Stimulated activated naive CD8-positive, alpha-beta T cell treated with anti-CD3 and anti-CD28 coated beads, Interleukin-15, Interleukin-2, amounts not matched to agents 100 ng/mL and 50 ng/mL, for 24 hours (primary cell): ENCODE measurements around the gene CYFIP2.
A peak's percentile ranks its signal among the peaks of the same experiment; 100 is the strongest.

Source experiments
- H3K27ac Mint-ChIP-seq: one replicate; pipeline ENCODE4 v1.8.0; 2021; ENCODE audit warnings: mild to moderate bottlenecking, mixed read lengths
- H3K27me3 Mint-ChIP-seq: one replicate; pipeline ENCODE4 v1.8.0; 2021; ENCODE audit warnings: mixed read lengths
- H3K36me3 Mint-ChIP-seq: one replicate; pipeline ENCODE4 v1.8.0; 2021; ENCODE audit warnings: low read depth, mixed read lengths
- H3K4me1 Mint-ChIP-seq: one replicate; pipeline ENCODE4 v1.8.0; 2021; ENCODE audit warnings: low read depth, mixed read lengths
- H3K4me3 Mint-ChIP-seq: one replicate; pipeline ENCODE4 v1.8.0; 2021; ENCODE audit warnings: mild to moderate bottlenecking, mixed read lengths
- H3K9me3 Mint-ChIP-seq: one replicate; pipeline ENCODE4 v1.8.0; 2021; ENCODE audit warnings: mixed read lengths

CYFIP2 gene

DNA sequence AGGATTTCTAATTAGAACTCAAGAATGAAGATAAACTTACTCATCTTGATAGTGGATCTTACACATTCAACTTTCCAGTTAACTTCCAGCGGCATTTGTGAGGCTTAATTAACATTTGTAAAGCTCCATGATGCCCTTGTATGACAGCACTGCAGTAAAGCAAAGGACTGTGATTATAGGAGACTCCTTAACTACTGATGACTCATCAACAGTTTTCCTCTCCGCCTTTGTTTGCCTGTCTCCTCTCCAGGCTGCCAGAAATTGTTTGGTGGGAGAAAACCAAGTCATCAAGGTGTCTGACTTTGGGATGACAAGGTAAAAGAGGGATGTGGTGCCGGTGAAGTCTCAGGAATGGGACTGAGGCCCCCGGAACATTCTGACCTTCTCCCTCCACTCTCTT is 20.4 kb upstream of the CYFIP2 start:
- peaks cover 97% of the 10 kb centered on the region for H3K36me3 Mint-ChIP-seq

DNA sequence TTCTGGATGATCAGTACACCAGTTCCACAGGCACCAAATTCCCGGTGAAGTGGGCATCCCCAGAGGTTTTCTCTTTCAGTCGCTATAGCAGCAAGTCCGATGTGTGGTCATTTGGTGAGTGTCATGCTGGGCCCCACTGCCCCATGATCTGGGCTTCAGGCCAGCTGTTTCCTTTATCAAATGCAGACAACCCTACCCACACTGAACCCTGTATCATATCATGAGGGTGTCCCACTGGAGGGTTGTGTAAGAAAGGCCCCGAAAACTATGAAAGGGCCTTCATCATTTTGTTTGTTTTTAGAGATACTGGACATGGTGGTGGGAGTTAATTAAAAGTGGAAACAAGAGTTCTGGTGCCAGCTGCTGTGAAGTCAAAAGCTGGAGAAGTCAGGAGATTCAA is 20.0 kb upstream of the CYFIP2 start:
- H3K36me3 Mint-ChIP-seq: peaks cover 97% of the 10 kb centered on the region
- H3K27me3 Mint-ChIP-seq: no peaks in the 10 kb centered on the region
- H3K4me3 Mint-ChIP-seq: peak overlapping the region; percentile 10
- no peaks in the 10 kb centered on the region for H3K9me3 Mint-ChIP-seq
- peaks cover 91% of the 10 kb centered on the region for H3K4me1 Mint-ChIP-seq
- peak overlapping the region; percentile 90 for H3K27ac Mint-ChIP-seq

More for the DNA sequence above, 20.4 kb upstream of the CYFIP2 start:
- peaks cover 89% of the 10 kb centered on the region for H3K4me1 Mint-ChIP-seq
- no peaks in the 10 kb centered on the region for H3K27me3 Mint-ChIP-seq
- no peak overlapping the region for H3K4me3 Mint-ChIP-seq
- H3K27ac Mint-ChIP-seq: peak overlapping the region; percentile 90
- no peaks in the 10 kb centered on the region for H3K9me3 Mint-ChIP-seq

DNA sequence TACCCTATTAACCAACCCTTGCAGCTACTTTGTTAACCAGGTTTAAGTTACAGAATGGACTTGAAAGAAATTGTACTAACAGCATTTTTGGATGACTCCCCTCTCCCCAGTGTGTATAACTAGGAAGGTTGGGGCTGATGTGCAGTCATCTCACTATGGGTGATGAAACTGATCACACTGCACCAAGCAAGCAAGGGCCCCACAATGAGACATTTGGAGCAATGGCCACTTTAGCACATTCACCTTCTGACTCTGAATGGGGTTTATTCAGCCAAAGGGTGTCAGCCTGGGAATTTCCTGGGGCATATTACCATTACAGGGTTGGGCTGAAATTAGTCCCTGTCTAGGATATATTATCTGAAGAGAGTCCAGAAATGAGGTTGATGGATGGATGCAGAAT is 18.7 kb upstream of the CYFIP2 start:
- H3K36me3 Mint-ChIP-seq: peaks cover 94% of the 10 kb centered on the region
- H3K9me3 Mint-ChIP-seq: no peaks in the 10 kb centered on the region
- H3K4me1 Mint-ChIP-seq: peaks cover 100% of the 10 kb centered on the region
- H3K27me3 Mint-ChIP-seq: no peaks in the 10 kb centered on the region
- peak overlapping the region; percentile 90 for H3K27ac Mint-ChIP-seq
- peak overlapping the region; percentile 52 for H3K4me3 Mint-ChIP-seq

DNA sequence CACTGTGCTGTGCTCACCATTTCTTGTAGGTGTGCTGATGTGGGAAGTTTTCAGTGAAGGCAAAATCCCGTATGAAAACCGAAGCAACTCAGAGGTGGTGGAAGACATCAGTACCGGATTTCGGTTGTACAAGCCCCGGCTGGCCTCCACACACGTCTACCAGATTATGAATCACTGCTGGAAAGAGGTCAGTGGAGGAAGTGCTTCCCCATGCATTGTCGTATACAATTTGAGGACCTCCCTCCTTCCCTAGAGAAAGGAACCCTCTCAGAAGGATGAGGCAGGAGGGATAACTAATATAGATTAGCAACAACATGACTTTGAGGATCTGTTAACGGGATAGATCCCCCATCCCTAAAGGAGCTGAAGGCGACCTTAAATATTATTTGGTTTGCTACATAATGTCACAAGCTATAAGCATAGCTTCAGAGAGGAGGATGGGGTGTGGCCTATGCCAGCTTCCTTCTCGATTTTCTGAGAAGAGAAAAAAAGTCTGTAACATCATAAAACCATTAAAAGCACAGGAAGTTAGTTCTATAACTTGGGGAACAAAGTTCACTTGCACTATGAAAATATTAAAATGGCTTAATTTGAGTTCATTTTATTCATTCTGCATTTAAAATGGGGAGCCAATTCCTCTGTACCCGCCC is 17.0 kb upstream of the CYFIP2 start:
- Mint-ChIP-seq H3K4me3 (peak overlapping the region; percentile 43), H3K27me3 (no peaks in the 10 kb centered on the region), H3K36me3 (peaks cover 94% of the 10 kb centered on the region), H3K4me1 (peaks cover 100% of the 10 kb centered on the region), H3K27ac (peak overlapping the region; percentile 90), H3K9me3 (no peaks in the 10 kb centered on the region)

DNA sequence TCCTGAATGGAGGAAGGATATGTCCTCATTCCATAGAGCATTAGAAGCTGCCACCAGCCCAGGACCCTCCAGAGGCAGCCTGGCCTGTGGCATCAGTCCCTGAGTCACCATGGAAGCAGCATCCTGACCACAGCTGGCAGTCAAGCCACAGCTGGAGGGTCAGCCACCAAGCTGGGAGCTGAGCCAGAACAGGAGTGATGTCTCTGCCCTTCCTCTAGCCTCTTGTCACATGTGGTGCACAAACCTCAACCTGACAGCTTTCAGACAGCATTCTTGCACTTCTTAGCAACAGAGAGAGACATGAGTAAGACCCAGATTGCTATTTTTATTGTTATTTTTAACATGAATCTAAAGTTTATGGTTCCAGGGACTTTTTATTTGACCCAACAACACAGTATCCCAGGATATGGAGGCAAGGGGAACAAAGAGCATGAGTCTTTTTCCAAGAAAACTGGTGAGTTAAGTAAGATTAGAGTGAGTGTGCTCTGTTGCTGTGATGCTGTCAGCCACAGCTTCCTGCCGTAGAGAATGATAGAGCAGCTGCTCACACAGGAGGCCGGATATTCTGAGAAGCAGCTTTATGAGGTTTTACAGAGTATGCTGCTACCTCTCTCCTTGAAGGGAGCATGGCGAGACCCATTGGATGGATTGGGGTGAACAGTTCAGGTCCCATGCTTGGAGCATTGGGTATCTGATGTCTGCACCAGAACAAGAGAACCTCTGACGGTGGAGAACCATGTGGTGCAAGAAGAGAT is 13.0 kb upstream of the CYFIP2 start:
- peaks cover 88% of the 10 kb centered on the region for H3K36me3 Mint-ChIP-seq
- H3K4me1 Mint-ChIP-seq: peaks cover 100% of the 10 kb centered on the region

DNA sequence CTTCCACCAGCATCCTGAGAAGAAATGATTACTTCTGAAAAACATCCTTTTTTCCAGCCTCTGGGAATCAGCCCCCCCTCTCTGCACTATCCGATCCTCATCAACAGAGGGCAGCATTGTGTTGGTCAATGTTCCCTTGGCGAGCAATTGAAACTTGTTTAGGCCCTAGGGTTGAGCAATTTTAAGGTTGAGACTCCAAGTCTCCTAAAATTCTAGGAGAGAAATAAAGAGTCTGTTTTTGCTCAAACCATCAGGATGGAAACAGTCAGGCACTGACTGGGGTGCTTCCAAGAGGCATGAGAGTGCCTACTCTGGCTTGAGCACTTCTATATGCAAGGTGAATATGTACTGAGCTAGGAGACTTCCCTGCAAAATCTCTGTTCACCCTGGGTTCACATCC is 12.4 kb upstream of the CYFIP2 start:
- Mint-ChIP-seq H3K4me3 (peak overlapping the region; percentile 53), H3K36me3 (peaks cover 81% of the 10 kb centered on the region), H3K27me3 (no peaks in the 10 kb centered on the region), H3K4me1 (peaks cover 98% of the 10 kb centered on the region), H3K9me3 (no peaks in the 10 kb centered on the region), H3K27ac (peak overlapping the region; percentile 90)

More for the DNA sequence above, 13.0 kb upstream of the CYFIP2 start:
- Mint-ChIP-seq H3K27me3 (no peaks in the 10 kb centered on the region), H3K9me3 (no peaks in the 10 kb centered on the region), H3K27ac (peak overlapping the region; percentile 90), H3K4me3 (peak overlapping the region; percentile 53)

DNA sequence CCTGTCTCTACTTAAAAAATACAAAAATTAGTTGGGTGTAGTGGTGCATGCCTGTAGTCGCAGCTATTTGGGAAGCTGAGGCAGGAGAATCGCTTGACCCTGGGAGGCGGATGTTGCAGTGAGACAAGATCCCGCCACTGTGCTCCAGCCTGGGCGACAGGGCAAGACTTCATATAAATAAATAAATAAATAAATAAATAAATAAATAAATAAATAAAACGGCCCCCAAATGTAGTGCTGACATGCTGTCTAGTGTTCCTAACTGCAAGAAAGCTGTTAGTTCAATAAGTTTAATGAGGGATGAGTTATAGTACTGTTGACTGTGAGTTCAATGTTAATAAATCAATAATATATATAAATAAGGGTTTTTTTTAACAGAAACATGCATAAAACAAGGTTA is 7.5 kb upstream of the CYFIP2 start:
- no peak overlapping the region for H3K4me3 Mint-ChIP-seq
- H3K27ac Mint-ChIP-seq: no peak overlapping the region
- H3K27me3 Mint-ChIP-seq: no peaks in the 10 kb centered on the region
- peaks cover 36% of the 10 kb centered on the region for H3K36me3 Mint-ChIP-seq
- H3K4me1 Mint-ChIP-seq: peaks cover 79% of the 10 kb centered on the region
- no peaks in the 10 kb centered on the region for H3K9me3 Mint-ChIP-seq

DNA sequence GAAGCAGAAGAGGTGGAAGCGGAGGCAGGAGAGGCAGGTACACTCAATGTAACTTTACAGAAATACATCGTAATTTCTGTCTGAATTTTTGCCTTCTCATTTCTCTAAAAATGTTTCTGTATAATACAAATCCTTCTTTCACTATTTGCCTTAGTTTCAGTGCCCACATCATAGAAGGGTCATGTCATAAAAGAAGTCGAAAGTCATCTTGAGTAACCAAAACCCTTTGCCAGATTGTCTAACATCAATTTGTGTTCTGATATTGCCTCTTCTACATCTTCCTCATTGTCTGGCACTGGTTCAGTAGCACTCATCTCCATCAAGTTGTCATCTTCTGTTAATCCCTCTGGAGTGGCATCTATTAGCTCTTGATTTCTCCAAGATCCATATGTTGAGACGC is 6.2 kb upstream of the CYFIP2 start:
- Mint-ChIP-seq H3K27ac (no peak overlapping the region), H3K27me3 (no peaks in the 10 kb centered on the region), H3K9me3 (no peaks in the 10 kb centered on the region), H3K4me1 (peaks cover 79% of the 10 kb centered on the region), H3K4me3 (no peak overlapping the region), H3K36me3 (peaks cover 23% of the 10 kb centered on the region)

DNA sequence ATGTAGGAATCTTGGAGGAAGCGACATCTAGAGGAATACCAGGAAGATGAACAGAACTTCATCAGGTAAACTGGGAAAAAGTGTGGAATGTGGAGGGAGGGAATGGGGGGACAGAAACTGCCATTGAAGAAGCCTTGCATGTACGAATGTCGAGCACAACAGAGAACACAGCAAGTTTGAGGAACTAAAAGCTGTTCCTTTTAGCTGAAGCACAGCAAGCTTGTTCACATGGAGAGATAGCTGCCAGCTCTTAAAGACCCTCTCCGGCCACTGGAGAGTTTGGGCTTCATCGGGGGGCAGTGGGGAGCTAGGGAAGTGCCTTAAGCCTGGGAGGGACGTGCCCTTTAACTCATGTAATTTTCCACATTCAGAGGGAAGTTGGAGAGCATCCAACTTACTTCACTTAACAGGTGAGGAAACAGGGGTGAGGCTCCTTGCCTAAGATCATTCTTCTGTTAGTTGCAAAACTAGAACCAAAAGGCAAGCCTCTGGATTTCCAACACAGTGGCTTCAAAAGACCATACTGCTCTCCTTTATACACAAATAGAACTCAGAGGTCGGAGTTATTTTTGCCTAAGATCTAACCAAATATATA is 2.3 kb upstream of the CYFIP2 start:
- H3K36me3 Mint-ChIP-seq: peaks cover 15% of the 10 kb centered on the region
- no peaks in the 10 kb centered on the region for H3K9me3 Mint-ChIP-seq
- peaks cover 74% of the 10 kb centered on the region for H3K4me1 Mint-ChIP-seq
- peak overlapping the region; percentile 61 for H3K27ac Mint-ChIP-seq
- H3K4me3 Mint-ChIP-seq: peak overlapping the region; percentile 27
- H3K27me3 Mint-ChIP-seq: no peaks in the 10 kb centered on the region

DNA sequence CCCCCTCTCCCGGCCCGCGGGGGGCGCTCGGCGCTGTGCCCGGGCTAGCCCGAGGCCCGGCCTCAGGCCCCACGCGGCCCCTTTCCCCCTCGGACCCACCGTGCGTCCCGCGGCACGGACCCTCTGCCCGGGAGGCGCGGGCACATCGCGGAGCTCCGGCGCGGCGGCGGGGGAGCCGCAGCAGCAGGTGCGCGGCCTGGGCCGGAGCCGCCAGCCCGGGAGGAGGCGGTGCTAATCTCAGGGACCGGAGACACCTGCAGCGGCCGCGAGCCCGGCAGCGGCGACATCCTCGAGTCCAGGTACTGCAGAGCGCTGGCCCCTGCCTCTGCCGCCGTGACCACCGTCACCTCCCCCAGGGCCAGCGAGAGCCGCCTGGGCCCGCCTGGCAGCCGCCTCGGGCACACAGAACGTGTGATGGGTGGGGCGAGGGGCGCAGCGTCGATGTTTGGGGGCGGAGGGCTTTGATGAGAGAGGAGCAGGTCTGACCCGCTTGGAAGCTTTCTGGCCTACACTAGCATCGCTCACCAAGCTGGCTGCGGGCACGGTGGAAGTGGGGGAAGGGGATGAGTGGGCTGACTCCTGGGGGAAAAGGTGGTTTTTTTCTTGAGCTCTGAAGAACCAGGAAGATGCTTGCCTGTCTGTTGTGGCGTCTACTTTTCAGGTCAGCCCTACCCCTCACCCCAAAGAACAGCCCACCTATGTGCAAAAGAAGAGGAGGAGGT is 524 bp downstream of the CYFIP2 start:
- Mint-ChIP-seq H3K27me3 (no peaks in the 10 kb centered on the region), H3K36me3 (peaks cover 38% of the 10 kb centered on the region), H3K4me1 (peaks cover 79% of the 10 kb centered on the region), H3K4me3 (peak overlapping the region; percentile 82), H3K9me3 (no peaks in the 10 kb centered on the region), H3K27ac (peak overlapping the region; percentile 95)

- H3K27me3 Mint-ChIP-seq: no peaks in the 10 kb centered on the region
- H3K4me1 Mint-ChIP-seq: peaks cover 83% of the 10 kb centered on the region
- peak overlapping the region; percentile 95 for H3K27ac Mint-ChIP-seq
- H3K9me3 Mint-ChIP-seq: no peaks in the 10 kb centered on the region
- peaks cover 44% of the 10 kb centered on the region for H3K36me3 Mint-ChIP-seq
- H3K4me3 Mint-ChIP-seq: peak overlapping the region; percentile 82
Observed at GRCh38 chr5:157267025-157267424, 1.1 kb downstream of the CYFIP2 start.

- Mint-ChIP-seq H3K4me3 (peak overlapping the region; percentile 82), H3K9me3 (no peaks in the 10 kb centered on the region), H3K27me3 (no peaks in the 10 kb centered on the region), H3K27ac (peak overlapping the region; percentile 95), H3K36me3 (peaks cover 44% of the 10 kb centered on the region), H3K4me1 (peaks cover 92% of the 10 kb centered on the region)
Observed at GRCh38 chr5:157267761-157268480, 2.0 kb downstream of the CYFIP2 start.

- Mint-ChIP-seq H3K27ac (peak overlapping the region; percentile 96), H3K4me1 (peaks cover 92% of the 10 kb centered on the region), H3K27me3 (no peaks in the 10 kb centered on the region), H3K9me3 (no peaks in the 10 kb centered on the region), H3K36me3 (peaks cover 44% of the 10 kb centered on the region), H3K4me3 (peak overlapping the region; percentile 82)
Observed at GRCh38 chr5:157269165-157269671, 3.3 kb downstream of the CYFIP2 start.

GRCh38 chr5:157269761-157270272 is 3.9 kb downstream of the CYFIP2 start:
- Mint-ChIP-seq H3K36me3 (peaks cover 48% of the 10 kb centered on the region), H3K27ac (peak overlapping the region; percentile 96), H3K27me3 (no peaks in the 10 kb centered on the region), H3K9me3 (no peaks in the 10 kb centered on the region), H3K4me1 (peaks cover 92% of the 10 kb centered on the region), H3K4me3 (peak overlapping the region; percentile 82)
